ENCODE measurements around the gene CELF4.

GRCh38 chr18:37499044-37499443 lies 66.6 kb downstream of the CELF4 start:
- TF ChIP-seq POLR2A (IDR thresholded peaks at IDR 0.05; ENCODE audit: low read depth, low read length) (no peak), RFX5 (IDR thresholded peaks at IDR 0.05; ENCODE audit: low read depth, low read length) (no peak), CTCF (conservative IDR thresholded peaks at IDR 0.05; ENCODE audit: low read depth, low read length) (no peak), SMC3 (IDR thresholded peaks at IDR 0.05; ENCODE audit: low read depth, low read length) (no peak), CEBPB (IDR thresholded peaks at IDR 0.05; ENCODE audit: low read depth, low read length) (no peak), RCOR1 (IDR thresholded peaks at IDR 0.05; ENCODE audit: insufficient replicate concordance, low read length) (no peak), MXI1 (IDR thresholded peaks at IDR 0.05; ENCODE audit: borderline replicate concordance, low read depth, low read length) (no peak), NFE2L2 (IDR thresholded peaks at IDR 0.05; ENCODE audit: low read depth, low read length) (no peak), RAD21 (IDR thresholded peaks at IDR 0.05; ENCODE audit: low read length) (no peak), FOS (IDR thresholded peaks at IDR 0.05; ENCODE audit: low read depth, low read length) (no peak), MAZ (IDR thresholded peaks at IDR 0.05; ENCODE audit: borderline replicate concordance, low read depth, low read length) (no peak), MAFK (IDR thresholded peaks at IDR 0.05; ENCODE audit: low read depth, low read length) (no peak)
- TF ChIP-seq, protein P1, sequence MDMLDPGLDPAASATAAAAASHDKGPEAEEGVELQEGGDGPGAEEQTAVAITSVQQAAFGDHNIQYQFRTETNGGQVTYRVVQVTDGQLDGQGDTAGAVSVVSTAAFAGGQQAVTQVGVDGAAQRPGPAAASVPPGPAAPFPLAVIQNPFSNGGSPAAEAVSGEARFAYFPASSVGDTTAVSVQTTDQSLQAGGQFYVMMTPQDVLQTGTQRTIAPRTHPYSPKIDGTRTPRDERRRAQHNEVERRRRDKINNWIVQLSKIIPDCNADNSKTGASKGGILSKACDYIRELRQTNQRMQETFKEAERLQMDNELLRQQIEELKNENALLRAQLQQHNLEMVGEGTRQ (IDR thresholded peaks at IDR 0.05; ENCODE audit: low read depth, low read length): no peak
